HL-60 (cell line): ENCODE results near the gene SERPINA6.

Experiments
- CTCF ChIP-seq: IDR thresholded peaks from one replicate; pipeline ENCODE4 v1.5.1; 2011; ENCODE audit warnings: low read length, control low read depth, inconsistent platforms; ENCODE audit not compliant: insufficient read depth
- GABPA ChIP-seq: IDR thresholded peaks from 2 replicates; pipeline ENCODE4 v1.6.1; 2012; ENCODE audit warnings: low read depth
- POLR2AphosphoS5 ChIP-seq: IDR thresholded peaks from 2 replicates; pipeline ENCODE4 v1.6.1; 2012; ENCODE audit warnings: low read depth
- REST ChIP-seq: IDR thresholded peaks from 2 replicates; pipeline ENCODE4 v1.6.1; 2012; ENCODE audit warnings: low read depth; ENCODE audit not compliant: insufficient replicate concordance
- SPI1 ChIP-seq: IDR thresholded peaks from 2 replicates; pipeline ENCODE4 v1.6.1; 2012; ENCODE audit warnings: low read depth, mild to moderate bottlenecking, borderline replicate concordance

GRCh38 chr14:94290197-94290596, 32.9 kb downstream of the SERPINA6 start:
- TF ChIP-seq CTCF (no peak), REST (no peak), POLR2AphosphoS5 (no peak), GABPA (no peak), SPI1 (no peak)
